ENCODE measurements around the gene FAIM.
A peak's percentile ranks its signal among the peaks of the same experiment; 100 is the strongest.
"Not testable (repeated sequence)": the region's sequence is repeated elsewhere in the genome, so short reads cannot be mapped to it uniquely, and the experiment has no call there.

Gene FAIM, protein sequence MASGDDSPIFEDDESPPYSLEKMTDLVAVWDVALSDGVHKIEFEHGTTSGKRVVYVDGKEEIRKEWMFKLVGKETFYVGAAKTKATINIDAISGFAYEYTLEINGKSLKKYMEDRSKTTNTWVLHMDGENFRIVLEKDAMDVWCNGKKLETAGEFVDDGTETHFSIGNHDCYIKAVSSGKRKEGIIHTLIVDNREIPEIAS

DNA sequence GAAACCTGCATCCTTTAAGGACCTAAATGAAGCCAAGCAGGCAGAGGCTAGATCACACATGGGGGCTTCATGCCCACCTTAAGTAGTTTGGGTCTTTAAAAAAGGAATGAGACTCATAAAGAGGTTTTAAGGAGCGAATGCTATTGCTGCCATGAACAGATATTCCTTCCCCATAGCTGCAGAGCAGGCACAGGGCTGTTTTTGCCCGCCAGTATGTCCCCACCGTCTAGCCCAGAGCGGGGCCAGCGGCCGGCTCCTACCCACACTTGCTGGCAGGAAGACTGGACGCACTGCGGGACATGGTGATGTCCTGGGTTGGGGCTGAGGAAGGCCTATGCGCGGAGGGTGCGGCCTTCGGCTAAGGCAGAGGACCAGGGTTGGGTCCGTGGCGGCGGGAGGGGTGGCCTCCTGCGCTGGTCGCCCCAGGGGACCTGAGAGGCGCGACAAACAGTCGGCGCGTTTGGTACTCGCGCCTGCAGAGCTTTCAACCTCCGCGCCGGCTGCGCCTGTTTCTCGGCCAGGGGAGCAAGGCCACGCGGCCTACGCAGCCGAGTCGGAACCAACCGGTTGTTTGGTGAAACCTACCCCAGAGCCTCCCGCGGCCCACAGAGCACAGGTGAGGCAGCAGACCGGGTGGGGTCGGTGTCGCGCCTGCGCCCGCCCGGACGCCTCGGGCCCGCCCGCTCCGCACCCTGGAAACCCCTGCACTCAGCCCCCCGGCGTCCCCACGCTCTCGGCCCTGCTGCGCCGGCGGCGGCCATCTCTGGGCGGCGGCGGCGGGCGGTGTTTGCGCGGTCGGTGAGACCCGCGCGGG lies at the start of gene FAIM:
FAIM (plus strand) TSS at position 450 of the 814 bp plus-strand sequence. CDS start 10,956 bp downstream, outside the sequence.
- DNase-seq (ENCODE audit: low spot score) = peak; percentile 83
- Histone ChIP-seq H3K27ac (peak within 1 kb of the TSS; percentile 90 to 95), H3K4me3 (peak within 1 kb of the TSS; percentile 86)
- TF ChIP-seq, protein P1, sequence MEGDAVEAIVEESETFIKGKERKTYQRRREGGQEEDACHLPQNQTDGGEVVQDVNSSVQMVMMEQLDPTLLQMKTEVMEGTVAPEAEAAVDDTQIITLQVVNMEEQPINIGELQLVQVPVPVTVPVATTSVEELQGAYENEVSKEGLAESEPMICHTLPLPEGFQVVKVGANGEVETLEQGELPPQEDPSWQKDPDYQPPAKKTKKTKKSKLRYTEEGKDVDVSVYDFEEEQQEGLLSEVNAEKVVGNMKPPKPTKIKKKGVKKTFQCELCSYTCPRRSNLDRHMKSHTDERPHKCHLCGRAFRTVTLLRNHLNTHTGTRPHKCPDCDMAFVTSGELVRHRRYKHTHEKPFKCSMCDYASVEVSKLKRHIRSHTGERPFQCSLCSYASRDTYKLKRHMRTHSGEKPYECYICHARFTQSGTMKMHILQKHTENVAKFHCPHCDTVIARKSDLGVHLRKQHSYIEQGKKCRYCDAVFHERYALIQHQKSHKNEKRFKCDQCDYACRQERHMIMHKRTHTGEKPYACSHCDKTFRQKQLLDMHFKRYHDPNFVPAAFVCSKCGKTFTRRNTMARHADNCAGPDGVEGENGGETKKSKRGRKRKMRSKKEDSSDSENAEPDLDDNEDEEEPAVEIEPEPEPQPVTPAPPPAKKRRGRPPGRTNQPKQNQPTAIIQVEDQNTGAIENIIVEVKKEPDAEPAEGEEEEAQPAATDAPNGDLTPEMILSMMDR (IDR thresholded peaks at IDR 0.05) = no peak

DNA sequence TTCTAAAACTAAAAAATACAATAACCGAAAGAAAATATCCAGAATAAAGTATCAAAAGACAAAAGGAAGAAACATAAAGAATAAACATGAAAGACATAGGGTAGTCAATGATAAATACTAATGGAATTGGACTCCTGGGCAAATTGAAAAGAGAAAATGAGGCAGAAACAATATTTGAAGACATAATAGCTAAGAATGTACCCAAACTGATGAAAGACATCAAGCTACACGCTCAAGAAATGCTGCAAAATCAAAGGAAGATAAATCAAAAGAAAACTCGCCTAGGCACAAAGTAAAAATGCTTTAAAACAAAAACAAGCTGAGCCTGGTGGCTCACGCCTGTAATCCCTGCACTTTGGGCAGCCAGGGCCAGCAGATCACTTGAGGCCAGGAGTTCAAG lies 49.4 kb upstream of the FAIM start:
- H3K4me3 ChIP-seq = no peak overlapping the region
- DNase-seq (ENCODE audit: low spot score) = no peak
- TF ChIP-seq, protein P1 (IDR thresholded peaks at IDR 0.05) = no peak
- H3K27ac ChIP-seq = no peak overlapping the region

DNA sequence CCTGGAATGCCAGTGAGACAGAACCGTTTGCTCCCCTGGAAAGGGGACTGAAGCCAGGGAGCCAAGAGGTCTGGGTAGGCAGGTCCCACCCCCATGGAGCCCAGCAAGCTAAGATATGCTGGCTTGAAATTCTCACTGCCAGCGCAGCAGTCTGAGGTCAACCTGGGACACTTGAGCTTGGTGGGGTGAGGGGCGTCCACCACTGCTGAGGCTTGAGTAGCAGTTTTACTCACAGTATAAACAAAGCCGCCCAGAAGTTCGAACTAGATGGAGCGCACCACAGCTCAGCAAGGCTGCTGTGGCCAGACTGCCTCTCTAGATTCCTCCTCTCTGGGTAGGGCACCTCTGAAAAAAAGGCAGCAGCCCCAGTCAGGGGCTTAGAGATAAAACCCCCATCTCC lies 48.1 kb upstream of the FAIM start:
- Histone ChIP-seq H3K4me3 (no peak overlapping the region), H3K27ac (no peak overlapping the region)
- TF ChIP-seq, protein P1 (IDR thresholded peaks at IDR 0.05) = no peak
- DNase-seq (ENCODE audit: low spot score) = no peak

DNA sequence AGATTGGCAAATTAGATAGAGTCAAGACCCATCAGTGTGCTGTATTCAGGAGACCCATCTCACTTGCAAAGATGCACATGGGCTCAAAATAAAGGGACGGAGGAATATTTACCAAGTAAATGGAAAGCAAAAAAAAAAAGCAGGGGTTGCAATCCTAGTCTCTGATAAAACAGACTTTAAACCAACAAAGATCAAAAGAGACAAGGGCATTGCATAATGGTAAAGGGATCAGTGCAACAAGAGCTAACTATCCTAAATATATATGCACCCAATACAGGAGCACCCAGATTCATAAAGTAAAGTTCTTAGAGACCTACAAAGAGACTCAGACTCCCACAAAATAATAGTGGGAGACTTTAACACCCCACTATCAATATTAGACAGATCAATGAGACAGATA lies 45.7 kb upstream of the FAIM start:
- H3K4me3 ChIP-seq; H3K27ac ChIP-seq; DNase-seq (ENCODE audit: low spot score): not testable (repeated sequence)

DNA sequence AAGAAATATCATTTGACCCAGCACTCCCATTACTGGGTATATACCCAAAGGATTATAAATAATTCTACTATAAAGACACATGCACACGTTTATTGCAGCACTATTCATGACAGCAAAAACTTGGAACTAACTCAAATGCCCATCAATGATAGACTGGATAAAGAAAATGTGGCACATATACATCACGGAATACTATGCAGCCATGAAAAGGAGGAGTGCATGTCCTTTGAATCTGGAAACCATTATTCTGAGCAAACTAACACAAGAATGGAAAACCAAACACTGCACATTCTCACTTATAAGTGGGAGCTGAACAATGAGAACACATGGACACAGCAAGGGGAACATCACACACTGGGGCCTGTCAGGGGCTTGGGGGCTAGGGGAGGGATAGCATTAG lies 42.3 kb upstream of the FAIM start:
- H3K27ac ChIP-seq; DNase-seq (ENCODE audit: low spot score); H3K4me3 ChIP-seq: not testable (repeated sequence)

DNA sequence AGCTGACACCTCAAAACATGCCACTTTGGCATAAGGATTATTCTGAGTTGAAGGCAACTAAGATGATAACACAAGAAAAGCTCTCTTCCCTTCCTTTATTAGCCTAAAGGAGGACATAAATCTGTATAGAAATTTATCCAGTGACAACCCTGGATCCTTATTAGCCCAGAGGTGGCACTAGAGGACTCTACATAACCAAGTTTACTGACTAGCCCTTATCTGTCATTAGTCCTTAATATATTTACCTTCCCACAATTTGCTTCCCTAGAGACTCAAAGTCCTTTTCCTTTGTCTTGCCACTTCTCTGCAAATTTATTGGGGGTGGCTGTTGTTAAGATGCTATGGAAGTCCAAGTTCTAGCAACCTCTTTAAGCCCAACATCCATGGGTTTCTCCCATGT lies 41.2 kb upstream of the FAIM start:
- TF ChIP-seq, protein P1 (IDR thresholded peaks at IDR 0.05) = no peak
- DNase-seq (ENCODE audit: low spot score) = no peak
- no peak overlapping the region for H3K27ac ChIP-seq
- no peak overlapping the region for H3K4me3 ChIP-seq

DNA sequence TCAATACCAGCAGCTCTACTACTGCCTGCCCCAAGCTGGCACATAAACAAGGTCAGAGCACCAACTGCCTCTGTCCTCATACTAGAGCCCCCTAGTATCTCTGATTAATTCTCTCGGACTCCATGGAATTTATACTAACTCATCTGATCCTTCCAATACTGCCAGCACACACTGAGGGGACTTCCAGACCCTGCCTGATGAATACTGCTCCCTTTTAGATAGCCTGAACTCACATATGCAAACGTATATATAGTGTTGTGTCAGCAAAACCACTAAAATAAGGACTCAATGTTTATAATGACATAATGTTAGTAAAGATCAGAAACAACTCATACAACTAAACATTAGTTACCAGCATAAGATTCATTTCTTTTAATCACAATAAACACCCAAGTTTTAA lies 39.5 kb upstream of the FAIM start:
- Histone ChIP-seq H3K4me3 (no peak overlapping the region), H3K27ac (no peak overlapping the region)
- no peak for DNase-seq (ENCODE audit: low spot score)
- TF ChIP-seq, protein P1 (IDR thresholded peaks at IDR 0.05) = no peak

DNA sequence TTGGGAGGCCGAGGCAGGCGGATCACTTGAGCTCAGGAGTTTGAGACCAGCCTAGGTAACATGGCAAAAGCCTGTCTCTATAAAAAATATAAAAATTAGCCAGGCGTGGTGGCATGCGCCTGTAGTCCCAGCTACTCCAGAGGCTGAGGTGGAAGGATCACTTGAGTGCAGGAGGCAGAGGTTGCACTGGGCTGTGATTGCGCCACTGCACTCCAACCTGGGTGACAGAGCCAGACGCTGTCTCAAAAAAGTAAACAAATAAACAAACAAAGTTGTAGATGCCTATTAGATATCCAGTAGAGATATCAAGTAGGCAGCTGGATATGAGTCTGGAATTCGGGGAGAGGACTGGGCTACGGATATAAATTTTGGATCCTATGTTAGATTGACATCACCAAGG lies 38.9 kb upstream of the FAIM start:
- not testable (repeated sequence) for DNase-seq (ENCODE audit: low spot score); H3K4me3 ChIP-seq; H3K27ac ChIP-seq

Data from coronary artery (tissue), 2 donors.